Measurements from ENCODE around the gene CES5A. TPM values are rescaled to one million over a fixed set of nuclear protein-coding genes. Genes with fewer than 3 reads are reported as not detected.
"Not testable (repeated sequence)": the region's sequence is repeated elsewhere in the genome, so short reads cannot be mapped to it uniquely, and the experiment has no call there.

Gene CES5A
- total RNA-seq, 1 donor from 2014 or later: 0.35 TPM

DNA sequence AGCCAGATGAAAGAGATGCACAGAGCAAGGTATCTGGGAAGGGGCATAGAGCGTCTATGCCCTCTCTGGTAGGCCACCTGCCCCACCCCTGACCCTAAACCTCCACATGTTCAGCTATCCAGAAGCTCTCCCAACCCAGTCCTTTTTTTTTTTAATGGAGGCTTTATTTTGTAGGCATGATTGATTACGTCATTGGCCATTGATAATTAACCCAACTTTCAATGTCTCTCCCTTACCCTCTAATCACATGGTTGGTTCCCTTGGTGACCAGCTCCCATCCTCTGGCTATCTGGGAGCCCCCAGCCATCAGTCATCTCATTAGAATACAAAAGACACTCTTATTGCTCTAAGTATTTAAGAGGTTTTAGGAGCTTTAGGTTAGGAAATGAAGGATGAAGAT lies 14.3 kb upstream of the CES5A start:
- DNase-seq (no peak), ATAC-seq (ENCODE audit: poor library complexity) (no peak)
- intact Hi-C loops (cut with DNase I): no loop called here

DNA sequence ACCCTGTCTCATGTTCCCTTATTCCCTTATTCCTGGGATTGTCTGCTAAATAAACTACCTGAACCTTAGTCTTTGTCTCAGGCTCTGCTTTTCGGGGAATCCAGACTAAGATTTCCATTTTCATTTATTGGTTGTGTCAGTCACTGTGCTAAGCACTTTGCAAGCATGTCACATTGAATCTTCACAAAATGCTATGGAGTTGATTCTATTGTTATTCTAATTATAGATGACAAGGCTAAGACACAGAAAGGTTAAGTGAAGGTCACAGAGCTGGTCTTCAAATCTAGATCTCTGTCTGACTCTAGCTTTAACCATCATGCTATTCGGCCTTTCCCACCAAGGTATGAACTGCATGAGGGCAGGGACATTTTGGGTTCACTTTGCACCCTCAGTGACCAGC lies 13.4 kb upstream of the CES5A start:
- ATAC-seq (ENCODE audit: poor library complexity) (no peak), DNase-seq (no peak)
- intact Hi-C loops (cut with DNase I): no loop called here

DNA sequence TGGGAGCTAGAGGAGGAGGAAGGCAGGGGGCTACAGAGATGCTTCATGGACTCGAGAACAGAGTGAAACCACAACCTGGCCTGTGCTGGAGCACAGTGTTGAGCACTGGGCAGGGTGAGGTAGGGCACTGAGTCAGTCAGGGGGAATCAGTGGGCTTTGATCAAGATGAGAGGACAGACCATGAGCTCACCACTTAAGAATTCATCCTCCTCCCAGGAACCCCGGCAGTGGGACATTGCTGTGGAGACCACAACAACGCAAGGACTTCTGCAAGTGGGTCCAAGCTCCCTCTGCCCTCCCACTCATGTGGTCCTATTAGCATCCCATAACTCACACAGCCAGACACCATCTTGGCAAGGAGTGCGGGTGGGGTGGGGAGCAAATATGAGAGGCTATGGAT lies 1.7 kb upstream of the CES5A start:
- intact Hi-C loops (cut with DNase I): no loop called here
- ATAC-seq (ENCODE audit: poor library complexity) (no peak), DNase-seq (no peak)

DNA sequence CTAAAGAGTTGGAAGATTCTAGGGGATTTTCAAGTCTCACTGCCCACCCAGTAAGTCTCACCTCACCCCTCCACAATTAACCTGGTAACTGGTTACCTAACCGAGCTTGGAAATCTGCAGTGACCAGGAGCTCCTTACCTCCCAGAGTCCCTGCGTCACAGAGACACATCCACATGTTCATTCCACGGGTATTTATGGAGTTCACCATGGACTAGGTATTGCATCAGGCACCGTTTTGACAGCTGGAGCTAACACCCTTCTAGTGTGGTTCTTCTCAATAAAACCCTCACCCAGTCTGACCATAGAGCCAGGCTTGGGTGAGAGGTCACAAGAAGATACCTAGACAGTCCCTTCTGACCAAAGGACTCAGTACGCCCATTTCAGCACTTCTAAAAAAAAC lies 2.1 kb downstream of the CES5A start:
- intact Hi-C loops (cut with DNase I): no loop called here
- DNase-seq: no peak
- no peak for ATAC-seq (ENCODE audit: poor library complexity)

DNA sequence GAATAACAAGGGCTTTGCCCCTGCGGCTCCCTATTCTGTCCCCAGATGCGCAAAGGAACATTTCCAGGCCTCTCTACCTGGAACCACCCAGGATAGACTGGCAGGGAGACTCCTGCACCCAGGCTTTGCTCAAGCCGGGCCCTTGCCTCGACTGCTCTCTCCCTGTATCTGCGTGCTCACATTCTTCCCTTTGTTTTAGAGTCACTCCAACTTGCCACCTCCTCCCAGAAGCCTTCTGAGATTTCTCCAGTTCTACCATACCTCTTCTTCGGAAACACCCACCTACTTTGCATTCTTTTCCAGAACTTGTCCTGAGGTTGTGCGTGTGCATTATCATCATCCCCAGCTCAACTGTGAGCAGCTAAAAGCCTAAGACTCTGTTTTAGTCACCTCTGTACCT lies 3.0 kb downstream of the CES5A start:
- ATAC-seq (ENCODE audit: poor library complexity) (no peak), DNase-seq (no peak)
- intact Hi-C loops (cut with DNase I): no loop called here

DNA sequence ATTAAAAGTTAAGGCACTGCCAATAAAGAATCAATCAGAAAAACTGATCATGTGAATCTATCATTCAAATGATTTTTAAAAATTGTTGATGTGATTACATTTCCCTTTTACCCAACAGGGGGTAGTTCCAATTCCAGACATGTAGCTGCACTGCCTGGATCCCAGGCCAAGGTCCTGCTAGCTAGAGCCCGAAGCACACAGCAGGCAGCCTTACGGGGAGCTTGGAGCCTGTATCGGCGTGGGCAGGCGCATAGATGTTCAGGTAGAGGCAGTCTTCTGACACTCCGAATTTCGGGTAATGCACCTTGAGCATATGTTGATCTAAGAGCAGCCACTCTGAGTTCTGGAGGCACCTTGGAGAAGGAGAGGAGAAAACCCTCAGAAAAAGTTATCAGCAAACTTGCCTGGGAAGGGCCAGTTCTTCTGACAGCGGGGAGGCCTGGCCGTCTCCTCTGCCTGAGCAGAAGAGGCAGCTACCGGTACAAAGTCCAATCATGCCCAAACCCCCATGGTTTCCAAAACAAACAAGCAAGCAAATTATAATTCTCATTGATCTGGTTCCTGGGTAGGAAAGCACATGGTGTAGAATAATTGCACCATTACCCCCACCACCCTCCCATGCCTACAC lies 3.6 kb downstream of the CES5A start:
- DNase-seq: no peak
- intact Hi-C loops (cut with DNase I): no loop called here
- ATAC-seq (ENCODE audit: poor library complexity): no peak

DNA sequence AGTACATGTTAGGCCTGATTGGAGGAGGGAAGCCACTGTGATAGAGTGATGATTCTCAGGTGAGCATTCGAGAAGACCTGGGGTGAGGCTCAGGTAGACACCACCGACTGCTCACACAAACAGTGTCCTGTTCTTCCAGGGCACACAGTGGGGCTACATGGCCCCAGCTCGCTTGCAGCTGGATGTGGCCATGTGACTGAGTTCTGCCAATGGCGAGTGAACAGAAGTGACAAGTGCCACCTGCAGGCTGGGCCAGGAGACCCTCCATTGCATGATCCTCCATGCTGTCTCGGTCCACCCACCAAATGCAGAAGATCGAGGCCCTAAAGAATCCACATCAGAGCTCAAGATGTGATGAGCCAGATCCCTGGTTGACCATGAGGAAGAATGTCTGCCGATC lies 6.2 kb downstream of the CES5A start:
- intact Hi-C loops (cut with DNase I): no loop called here
- no peak for DNase-seq
- ATAC-seq (ENCODE audit: poor library complexity): no peak

DNA sequence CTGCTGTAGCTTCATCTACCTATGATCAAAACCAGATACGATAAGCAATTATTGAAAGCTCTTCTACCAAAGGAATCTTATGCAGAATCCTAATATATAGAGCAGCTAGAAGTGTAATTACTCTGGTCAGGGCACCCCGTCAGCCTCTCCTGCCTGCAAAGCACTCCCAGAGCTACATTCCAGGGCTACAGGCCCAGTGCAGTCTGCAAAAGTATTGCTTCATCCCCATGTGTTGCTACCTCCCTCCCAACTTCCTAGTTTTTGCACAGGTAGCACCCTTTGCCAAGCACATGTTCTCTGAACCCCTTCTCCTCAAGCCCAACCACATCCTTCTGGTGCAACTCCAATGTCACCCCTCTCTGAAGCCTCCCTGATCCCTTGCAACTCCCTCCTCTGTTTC lies 7.0 kb downstream of the CES5A start:
- no peak for ATAC-seq (ENCODE audit: poor library complexity)
- DNase-seq: no peak
- intact Hi-C loops (cut with DNase I): no loop called here

DNA sequence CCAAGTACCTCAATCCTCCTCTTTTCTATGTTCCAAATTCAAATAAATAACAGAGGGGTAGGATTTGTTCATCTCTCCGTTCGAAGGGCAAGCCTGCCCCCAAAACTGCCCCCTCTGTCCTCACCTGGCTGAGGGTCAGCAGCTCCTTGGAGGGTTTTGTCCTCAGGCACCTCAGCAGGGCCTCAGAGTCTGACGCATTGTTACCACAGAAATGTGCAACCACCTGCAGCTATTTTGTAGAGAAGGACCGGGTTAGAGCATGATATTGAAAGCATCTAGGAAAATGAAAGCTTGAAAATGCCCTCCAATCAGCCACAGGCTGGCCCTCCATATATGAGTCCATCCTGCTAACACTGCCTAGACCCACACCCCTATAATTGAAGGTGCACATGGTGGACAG lies 13.9 kb downstream of the CES5A start:
- ATAC-seq (ENCODE audit: poor library complexity) (no peak), DNase-seq (no peak)
- intact Hi-C loops (cut with DNase I): no loop called here

DNA sequence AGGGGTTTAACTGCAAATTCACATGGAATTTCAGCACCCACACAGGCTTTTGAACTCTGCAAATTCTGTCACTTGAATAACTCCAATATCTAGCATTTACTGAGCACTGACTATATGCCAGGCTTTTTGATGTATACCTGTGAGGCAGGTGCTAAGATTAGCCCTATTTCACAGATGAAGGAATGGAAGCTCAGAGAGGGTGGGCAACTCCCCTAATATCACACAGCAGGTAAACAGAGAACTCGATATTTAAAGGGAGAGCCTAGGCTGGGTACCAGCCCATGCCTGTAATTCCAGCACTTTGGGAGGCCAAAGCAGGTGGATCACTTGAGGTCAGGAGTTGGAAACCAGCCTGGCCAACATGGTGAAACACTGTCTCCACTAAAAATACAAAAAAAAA lies 17.5 kb downstream of the CES5A start:
- DNase-seq; ATAC-seq (ENCODE audit: poor library complexity); intact Hi-C loops (cut with DNase I): not testable (repeated sequence)

DNA sequence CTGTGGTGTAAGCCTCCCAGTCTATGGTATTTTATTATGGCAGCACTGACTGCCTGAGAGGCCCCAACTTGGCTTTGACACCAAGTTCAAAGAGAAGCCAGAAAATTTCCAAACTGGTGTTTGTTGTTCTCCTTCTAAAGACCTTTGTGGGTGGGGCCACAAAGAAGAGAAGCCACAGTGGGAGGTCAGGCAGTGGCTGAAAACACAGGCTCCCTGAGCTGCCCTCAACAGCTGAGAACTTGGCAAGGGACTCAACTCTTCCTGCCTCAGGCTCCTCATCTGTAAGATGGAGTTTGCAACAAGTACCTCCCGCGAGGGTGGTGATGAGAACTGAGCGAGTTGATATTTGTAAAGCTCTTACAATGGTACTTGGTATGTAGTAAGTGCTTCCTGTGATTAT lies 18.2 kb downstream of the CES5A start:
- intact Hi-C loops (cut with DNase I): no loop called here
- ATAC-seq (ENCODE audit: poor library complexity) (no peak), DNase-seq (no peak)

DNA sequence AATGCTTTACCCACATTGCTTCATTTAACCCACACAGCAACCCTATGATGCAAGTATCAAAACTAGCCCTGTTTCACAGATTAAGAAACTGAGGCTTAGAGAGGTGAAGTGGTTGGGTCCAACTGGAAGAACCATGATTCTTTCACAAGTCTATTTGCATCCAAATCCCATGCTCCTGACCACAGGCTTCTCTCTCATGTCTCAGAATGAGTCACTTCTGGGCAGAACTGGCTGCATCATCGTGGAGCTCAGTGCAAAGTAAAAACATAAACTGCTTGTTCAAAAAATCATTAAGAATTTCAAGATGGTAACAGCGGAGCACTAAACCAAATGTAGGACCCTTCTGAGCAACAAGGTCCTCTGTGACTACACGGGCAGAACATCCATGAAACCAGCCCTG lies 22.1 kb downstream of the CES5A start:
- ATAC-seq (ENCODE audit: poor library complexity): no peak
- DNase-seq: no peak
- intact Hi-C loops (cut with DNase I): no loop called here

DNA sequence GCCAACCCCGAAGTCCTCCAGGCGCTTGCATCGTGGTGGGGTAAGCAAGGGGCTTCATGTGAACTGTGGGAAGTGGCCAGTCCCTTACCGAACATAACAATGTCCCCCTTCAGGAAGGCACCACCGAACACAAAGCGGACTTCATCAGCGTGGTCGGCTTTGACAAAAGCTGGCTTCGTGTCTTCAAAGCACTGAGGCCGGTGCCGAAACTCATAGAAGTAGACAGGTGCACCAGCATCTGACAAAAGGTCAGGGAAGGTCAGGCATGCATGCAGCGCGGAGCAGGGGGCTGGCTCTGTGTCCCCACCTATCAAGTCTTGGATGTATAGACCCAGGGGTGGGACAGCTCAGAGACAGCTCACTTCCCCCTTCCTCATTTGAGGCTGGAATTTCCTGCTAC lies 25.6 kb downstream of the CES5A start:
- intact Hi-C loops (cut with DNase I): no loop called here
- DNase-seq (no peak), ATAC-seq (ENCODE audit: poor library complexity) (no peak)

DNA sequence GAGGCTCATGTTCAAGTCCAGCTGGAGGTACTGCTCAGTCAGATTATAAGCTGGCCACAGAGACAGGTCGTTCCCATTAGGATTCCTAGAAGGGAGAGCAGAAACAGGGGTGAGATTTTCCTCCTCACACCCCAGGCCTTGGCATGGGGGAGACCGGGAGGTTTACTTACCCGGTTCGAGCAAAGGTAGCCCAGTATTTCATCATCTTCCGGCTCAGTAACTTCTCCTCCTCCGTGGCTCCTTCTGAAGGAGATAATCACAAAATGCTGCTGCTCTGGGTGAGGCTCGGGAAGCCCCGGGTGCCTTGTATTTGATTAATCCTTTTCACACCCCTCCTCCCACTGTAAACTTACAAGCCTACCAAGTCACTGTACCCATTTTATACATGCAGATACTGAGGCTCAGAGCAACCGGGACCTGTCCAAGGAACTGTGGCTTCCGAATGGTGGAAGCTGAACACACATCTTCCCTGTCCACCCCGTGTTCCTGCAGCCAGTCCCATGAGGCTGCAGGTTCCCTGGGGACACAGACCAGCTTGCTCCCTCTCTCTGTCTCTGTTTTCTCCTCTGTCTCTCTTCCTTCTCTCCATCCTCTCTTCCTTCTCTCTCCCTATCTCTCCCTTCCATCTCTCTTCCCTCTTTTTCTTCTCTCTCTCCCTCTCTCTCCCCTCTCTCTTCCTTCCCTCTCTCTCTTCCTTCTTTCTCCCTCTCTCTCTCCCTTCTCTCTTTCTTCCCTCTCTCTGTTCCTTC lies 28.4 kb downstream of the CES5A start:
- DNase-seq (no peak), ATAC-seq (ENCODE audit: poor library complexity) (no peak)
- intact Hi-C loops (cut with DNase I): no loop called here

DNA sequence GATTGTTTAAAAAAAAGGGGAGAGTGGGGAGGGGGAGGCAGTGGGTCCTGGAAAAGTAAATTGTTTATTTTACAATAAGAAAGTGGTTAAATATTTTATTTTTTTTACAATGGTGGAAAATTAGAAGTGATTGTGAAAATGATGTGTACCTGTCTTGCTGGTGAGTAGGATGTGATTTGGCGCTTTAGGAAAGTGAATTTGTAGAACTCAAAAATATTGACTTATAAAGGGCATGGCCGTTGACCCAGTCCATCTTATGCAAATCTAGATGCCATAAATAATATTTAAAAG lies 32.1 kb downstream of the CES5A start:
- ATAC-seq (ENCODE audit: poor library complexity): no peak
- no peak for DNase-seq
- intact Hi-C loops (cut with DNase I): no loop called here

DNA sequence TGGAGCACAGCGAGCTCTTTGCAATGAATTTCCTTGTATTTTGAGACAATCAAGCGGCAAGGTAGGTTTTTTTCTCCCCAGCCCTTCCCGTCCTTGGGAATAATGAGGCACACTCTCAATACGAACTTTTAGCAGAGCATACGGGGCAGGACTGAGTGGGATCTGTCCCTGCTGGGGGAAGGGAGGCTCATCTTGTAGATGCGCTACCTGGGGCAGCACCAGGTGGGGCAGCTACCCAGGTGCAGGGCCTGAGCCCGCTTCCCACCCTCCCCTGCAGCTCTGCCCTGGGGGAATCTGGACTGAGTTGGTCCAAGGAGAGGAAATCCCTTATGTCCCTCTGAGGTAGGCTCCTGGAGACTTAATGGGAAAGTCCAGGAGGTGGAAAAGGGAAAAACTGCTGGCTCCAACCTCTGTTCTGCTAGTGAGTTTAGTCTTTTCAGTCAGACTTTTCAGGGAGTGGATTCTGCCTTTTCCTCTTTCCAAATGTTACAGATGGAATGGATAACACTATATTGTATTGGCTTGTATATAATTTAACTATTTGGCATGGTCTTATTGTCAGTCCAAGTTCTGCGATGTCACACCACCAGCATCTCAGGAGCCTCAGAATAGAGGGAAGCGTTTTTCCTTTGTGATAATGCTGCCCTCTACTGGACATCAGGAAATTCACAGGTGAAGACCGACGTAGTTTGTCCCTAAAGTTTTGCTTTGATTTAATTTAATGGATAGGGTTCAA lies 32.6 kb downstream of the CES5A start:
- DNase-seq: no peak

DNA sequence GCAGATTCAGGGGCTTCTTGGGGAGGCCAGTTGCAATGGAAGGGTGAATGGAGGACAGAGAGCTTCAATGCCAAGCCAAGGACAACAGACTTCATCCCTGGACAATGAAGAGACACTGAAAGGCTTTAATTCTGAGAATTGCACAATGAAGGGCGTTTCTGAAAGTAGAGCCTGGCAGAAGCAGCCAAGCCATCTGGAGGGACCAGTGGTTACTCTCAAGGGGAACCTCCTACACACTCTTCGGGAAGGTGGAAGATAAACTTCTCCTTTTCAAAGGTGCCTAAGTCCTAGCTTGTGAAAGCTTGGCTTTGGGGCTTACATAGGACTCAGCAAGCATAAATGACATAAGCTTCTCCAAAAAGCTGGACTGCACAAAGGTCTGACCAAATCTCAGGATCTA lies 36.1 kb downstream of the CES5A start:
- no peak for DNase-seq
- ATAC-seq (ENCODE audit: poor library complexity): peak; percentile 41

More for the DNA sequence above, 32.6 kb downstream of the CES5A start:
- intact Hi-C loops (cut with DNase I): no loop called here
- ATAC-seq (ENCODE audit: poor library complexity): peak; percentile 70

DNA sequence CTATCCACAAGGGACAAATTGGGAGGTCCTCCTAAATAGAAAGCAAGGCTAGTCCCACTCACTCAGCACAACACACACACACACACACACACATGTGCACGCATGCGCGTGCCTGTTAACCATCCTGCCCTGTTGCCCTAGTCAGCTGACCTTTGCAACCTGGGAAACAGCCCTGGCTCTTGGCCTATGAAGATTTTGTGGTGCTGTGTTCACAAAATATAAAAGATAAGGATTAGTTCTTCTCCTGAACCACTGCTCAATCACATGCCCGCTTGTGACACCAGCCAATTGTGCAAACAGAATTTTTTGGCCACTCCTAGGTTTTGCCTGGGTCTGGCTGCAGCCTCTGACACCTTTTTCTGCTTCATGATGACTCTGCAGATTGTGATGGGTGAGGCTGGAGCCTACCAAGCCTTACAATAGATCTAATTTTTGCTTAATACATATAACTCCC lies 39.0 kb downstream of the CES5A start:
- DNase-seq (peak; percentile 44), ATAC-seq (ENCODE audit: poor library complexity) (peak; percentile 49)
- intact Hi-C loops (cut with DNase I): no loop called here

More for the DNA sequence above, 36.1 kb downstream of the CES5A start:
- intact Hi-C loops (cut with DNase I): no loop called here

DNA sequence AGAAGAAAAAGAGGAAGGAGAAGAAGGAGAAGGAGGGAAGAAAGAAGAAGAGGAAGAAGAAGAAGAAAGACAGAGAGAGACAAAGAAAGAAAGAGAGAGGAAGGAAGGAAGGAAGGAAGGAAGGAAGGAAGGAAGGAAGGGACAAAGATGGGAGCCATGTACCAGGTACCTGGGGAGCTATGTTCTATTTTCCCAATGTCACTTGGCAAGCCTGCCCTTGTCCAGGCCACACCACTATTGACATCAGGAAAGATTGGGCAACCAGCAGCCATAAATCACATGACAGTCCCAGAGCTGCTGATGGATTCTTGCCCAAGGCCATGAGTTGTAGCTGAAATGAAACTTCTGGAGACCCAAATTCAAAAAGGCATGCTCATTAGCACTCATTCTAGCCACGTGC lies 39.6 kb downstream of the CES5A start:
- ATAC-seq (ENCODE audit: poor library complexity) (peak; percentile 63), DNase-seq (peak; percentile 56)
- intact Hi-C loops (cut with DNase I): no loop called here

DNA sequence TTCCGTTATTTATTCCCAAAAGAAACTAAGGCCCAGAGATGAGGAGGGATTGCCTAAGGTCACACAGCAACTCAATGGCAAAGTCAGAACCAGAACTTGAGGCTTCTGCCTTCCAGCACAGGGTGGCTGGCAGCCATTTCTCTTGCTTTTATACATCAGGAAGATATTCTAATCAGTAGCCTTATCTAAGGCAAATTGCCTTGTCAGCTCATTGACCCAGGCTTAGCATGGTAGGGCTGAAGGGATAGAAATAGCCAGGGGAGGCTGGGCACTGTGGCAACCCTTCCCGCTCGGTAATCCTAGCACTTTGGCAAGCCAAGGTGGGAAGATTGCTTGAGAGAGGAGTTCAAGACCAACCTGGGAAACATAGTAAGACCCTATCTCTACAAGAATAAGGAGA lies 40.0 kb downstream of the CES5A start:
- ATAC-seq (ENCODE audit: poor library complexity); intact Hi-C loops (cut with DNase I); DNase-seq: not testable (repeated sequence)

Data from Right ventricle myocardium superior (tissue), 1 donor.